Cardiac muscle cell (in vitro differentiated cells and primary cell): ENCODE measurements around the gene PAFAH2. TPM values are rescaled to one million over a fixed set of nuclear protein-coding genes. Genes with fewer than 3 reads are reported as not detected.

Experiments
- DNase-seq, 2 donors: peaks; one replicate each; pipeline versions ENCODE4 v3.0.0 to v3.0.0-alpha.2; 2010 to 2017; ENCODE audit warnings: low read depth in 1 of 2, low spot score in 1 of 2
- H3K27ac ChIP-seq: fragments of 200-600 bp; sonication (generic); 2 replicates; pipeline ENCODE4 v1.5.1; 2016
- H3K27me3 ChIP-seq: fragments of 200-600 bp; sonication (generic); 2 replicates; pipeline ENCODE4 v1.6.0; 2016; ENCODE audit warnings: control low read depth
- H3K36me3 ChIP-seq: fragments of 200-600 bp; sonication (generic); 2 replicates; pipeline ENCODE4 v1.5.1; 2016; ENCODE audit warnings: control low read depth
- H3K4me1 ChIP-seq: fragments of 200-600 bp; sonication (generic); 2 replicates; pipeline ENCODE4 v1.8.1; 2017; ENCODE audit warnings: low read depth, mild to moderate bottlenecking, mixed run types
- H3K4me3 ChIP-seq: fragments of 200-600 bp; sonication (generic); 2 replicates; pipeline ENCODE4 v1.5.1; 2016; ENCODE audit warnings: mild to moderate bottlenecking
- H3K9me3 ChIP-seq: fragments of 200-600 bp; sonication (generic); 2 replicates; pipeline ENCODE4 v1.5.1; 2017; ENCODE audit warnings: low read depth, mild to moderate bottlenecking, control low read depth
- polyA plus RNA-seq: library from polyadenylated mRNA; unstranded; fragments of >200 nt; fragmentation: Nextera tagmentation; extraction: Ambion mirVana; gene quantifications from 2 replicates; pipeline ENCODE4 v1.2.1, GENCODE V29; 2016
- total RNA-seq: library from RNA; depleted of rRNA; stranded (reverse); fragments of >200 nt; gene quantifications from 2 replicates; pipeline ENCODE4 v1.2.3, GENCODE V29; 2016
- TF ChIP-seq, protein P1 (sequence below): IDR thresholded peaks from 2 replicates; pipeline ENCODE4 v1.5.1; 2012; ENCODE audit warnings: low read depth, mild to moderate bottlenecking, low read length

PAFAH2 gene
- total and polyA plus RNA-seq, 2 experiments from 2014 or later: 10.9 to 11.2 TPM

DNA sequence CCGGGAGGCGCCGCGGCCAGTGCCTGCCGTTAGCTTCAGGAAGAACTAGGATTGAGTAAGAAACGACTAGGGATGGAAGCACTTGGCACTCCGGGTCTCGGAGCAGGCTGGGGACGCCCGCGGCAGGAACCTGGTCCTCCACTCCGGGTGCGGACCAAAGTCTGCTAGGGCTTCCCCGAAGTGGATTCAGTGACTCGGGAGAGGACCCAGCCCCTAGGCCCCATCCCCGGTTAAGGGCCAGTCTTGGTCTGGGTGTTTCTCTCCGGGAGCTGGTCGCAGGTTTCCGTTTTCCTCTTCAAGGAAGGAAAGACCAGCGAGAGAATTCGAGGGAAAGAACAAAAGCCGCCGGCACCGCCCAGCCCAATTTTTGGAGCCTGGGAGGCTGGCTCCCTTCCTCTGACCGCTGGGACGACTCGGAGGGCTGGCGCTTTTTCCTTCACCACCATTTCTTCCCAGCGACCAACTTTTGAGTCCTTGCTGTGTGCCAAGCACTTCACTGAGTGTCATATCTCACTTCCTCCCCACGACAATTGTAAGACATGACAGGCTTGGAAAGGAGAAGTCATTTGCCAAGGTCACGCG is 74.8 kb downstream of the PAFAH2 start:
- TF ChIP-seq, protein P1, sequence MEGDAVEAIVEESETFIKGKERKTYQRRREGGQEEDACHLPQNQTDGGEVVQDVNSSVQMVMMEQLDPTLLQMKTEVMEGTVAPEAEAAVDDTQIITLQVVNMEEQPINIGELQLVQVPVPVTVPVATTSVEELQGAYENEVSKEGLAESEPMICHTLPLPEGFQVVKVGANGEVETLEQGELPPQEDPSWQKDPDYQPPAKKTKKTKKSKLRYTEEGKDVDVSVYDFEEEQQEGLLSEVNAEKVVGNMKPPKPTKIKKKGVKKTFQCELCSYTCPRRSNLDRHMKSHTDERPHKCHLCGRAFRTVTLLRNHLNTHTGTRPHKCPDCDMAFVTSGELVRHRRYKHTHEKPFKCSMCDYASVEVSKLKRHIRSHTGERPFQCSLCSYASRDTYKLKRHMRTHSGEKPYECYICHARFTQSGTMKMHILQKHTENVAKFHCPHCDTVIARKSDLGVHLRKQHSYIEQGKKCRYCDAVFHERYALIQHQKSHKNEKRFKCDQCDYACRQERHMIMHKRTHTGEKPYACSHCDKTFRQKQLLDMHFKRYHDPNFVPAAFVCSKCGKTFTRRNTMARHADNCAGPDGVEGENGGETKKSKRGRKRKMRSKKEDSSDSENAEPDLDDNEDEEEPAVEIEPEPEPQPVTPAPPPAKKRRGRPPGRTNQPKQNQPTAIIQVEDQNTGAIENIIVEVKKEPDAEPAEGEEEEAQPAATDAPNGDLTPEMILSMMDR: no peak
- peak; percentile 23 to 29 for DNase-seq
- Histone ChIP-seq H3K4me1 (peaks cover 18% of the 10 kb centered on the region), H3K9me3 (no peaks in the 10 kb centered on the region), H3K4me3 (peak overlapping the region; percentile 36), H3K36me3 (no peaks in the 10 kb centered on the region), H3K27me3 (no peaks in the 10 kb centered on the region), H3K27ac (peak overlapping the region; percentile 32)

DNA sequence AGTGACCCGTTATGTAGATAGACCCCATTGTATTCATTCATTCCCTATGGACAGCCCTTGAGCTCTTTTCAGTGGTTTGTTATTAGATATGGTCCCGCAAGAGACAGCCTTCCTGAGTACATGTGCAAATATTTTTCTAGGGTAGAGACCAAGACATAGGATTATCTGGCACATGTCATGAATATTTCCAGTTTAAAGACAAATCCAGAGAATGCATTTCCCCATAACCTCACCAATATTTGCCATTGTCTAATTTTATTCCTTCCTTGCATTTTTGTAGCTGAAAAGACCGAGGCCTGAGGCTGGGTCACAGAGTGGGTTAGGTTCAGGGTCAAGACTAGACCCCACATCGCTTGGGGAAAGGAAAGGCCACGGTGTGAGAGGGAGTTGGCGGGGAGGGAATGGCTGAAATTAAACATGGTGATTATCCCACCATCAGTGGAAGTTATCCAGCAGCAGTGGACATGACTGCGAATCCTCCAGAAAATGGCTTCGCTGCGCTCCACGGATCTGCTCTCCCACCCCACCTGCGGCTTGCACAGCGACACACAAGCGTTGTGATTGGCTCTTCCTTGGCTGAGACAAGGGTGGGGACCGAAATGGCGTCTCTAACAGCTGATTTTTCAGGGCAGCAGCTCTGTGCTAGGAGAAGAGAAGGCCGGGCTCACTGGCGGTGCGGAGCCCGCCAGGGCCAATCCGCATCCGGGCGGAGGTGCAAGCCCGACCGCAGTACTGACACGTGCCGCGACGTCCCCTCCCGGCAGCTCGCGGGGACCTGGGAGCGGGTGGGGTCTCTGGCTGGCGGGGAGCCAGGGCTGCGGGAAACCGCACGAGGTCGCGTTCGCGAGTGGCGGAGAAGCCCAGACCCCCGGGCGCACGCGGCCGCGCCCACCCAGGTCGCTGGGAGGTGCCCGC is 75.5 kb downstream of the PAFAH2 start:
- peak; percentile 27 for DNase-seq
- Histone ChIP-seq H3K9me3 (no peaks in the 10 kb centered on the region), H3K27me3 (no peaks in the 10 kb centered on the region), H3K36me3 (no peaks in the 10 kb centered on the region), H3K4me1 (peaks cover 24% of the 10 kb centered on the region), H3K4me3 (peak overlapping the region; percentile 36), H3K27ac (peak overlapping the region; percentile 32)
- TF ChIP-seq, protein P1: no peak

DNA sequence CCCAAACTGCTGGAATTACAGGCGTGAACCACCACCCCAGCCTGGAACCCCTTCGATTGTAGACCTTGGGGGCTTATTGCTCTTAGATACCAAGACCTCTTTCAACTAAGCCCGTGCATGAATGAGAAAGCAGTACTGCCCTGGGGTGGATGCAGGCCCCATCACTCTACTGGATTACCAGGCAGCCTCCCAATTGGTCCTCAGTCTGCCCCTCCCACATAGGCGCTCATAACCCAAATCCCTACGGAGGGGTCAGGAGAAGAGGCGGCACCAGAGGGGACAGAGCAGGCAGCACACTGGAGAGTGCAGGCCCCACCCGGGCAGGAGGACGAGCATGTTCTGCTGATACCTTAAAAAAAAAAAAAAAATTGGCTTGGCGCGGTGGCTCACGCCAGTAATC is 79.2 kb downstream of the PAFAH2 start:
- H3K4me3 ChIP-seq: no peak overlapping the region
- DNase-seq: no peak
- H3K27ac ChIP-seq: no peak overlapping the region

DNA sequence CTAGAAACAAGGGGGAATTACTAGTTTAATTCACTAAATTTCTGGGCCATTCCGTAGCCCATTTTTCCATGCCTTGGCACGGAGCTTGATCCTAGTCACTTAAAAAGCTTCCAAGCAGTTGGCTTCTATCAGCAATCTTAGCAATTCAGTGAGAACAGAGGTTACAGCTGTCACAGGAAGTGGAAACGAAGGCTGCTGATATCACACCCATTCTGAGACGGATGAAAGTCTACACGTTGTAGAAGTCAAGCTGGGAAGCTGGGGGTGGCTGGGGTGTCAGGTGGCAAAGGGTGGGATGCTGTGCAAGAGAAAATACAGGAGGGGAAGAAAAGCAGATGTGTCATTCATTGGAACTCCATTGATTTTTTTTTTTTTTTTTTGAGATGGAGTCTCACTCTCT is 79.9 kb downstream of the PAFAH2 start:
- Histone ChIP-seq H3K4me1 (peaks cover 14% of the 10 kb centered on the region), H3K27me3 (no peaks in the 10 kb centered on the region), H3K36me3 (no peaks in the 10 kb centered on the region), H3K4me3 (no peak overlapping the region), H3K9me3 (no peaks in the 10 kb centered on the region), H3K27ac (peak overlapping the region; percentile 37)
- DNase-seq: peak; percentile 28 to 60
- TF ChIP-seq, protein P1: no peak

More for the DNA sequence above, 79.2 kb downstream of the PAFAH2 start:
- Histone ChIP-seq H3K36me3 (no peaks in the 10 kb centered on the region), H3K27me3 (no peaks in the 10 kb centered on the region), H3K9me3 (no peaks in the 10 kb centered on the region), H3K4me1 (peaks cover 20% of the 10 kb centered on the region)
- TF ChIP-seq, protein P1: no peak

DNA sequence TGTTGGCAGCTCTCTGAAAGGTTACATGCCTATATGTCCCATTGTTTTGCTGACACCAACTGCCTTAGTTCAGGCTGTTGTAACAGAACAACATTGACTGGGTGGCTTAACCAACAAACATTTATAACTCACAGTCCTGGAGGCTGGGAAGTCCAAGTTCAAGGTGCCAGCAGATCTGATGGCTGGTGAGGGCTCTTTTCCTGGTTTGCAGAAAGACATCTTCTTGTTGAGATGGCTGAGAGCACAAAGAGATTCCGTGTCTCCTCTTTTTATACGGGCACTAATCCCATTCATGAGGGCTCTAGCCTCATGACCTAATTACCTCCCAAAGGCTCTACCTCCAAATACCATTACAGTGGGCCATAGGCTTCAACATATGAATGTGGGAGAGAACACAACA is 81.4 kb downstream of the PAFAH2 start:
- TF ChIP-seq, protein P1: no peak
- Histone ChIP-seq H3K27me3 (no peaks in the 10 kb centered on the region), H3K9me3 (no peaks in the 10 kb centered on the region), H3K27ac (no peak overlapping the region), H3K36me3 (no peaks in the 10 kb centered on the region), H3K4me3 (no peak overlapping the region), H3K4me1 (peaks cover 7% of the 10 kb centered on the region)
- DNase-seq: no peak
